Spleen (tissue), 11 donors: ENCODE results near the gene TCEA3. TPM values are rescaled to one million over a fixed set of nuclear protein-coding genes. Genes with fewer than 3 reads are reported as not detected.

Source experiments
- DNase-seq: peaks from one replicate; pipeline ENCODE4 v3.0.0-alpha.2; 2020
- H3K27ac ChIP-seq, 8 donors: fragments of 200-600 bp; sonication (generic) in 7 of 8; 1 replicate in 4 of 8; 2 replicates in 4 of 8; pipeline versions ENCODE4 v1.5.0 to v1.8.0; 2016 to 2021; ENCODE audit warnings: inconsistent platforms in 4 of 8, mild to moderate bottlenecking in 4 of 8, moderate library complexity in 1 of 8
- H3K27me3 ChIP-seq, 7 donors: fragments of 200-600 bp; sonication (generic) in 6 of 7; replicated peaks in 1 of 7; 1 replicate in 4 of 7; 2 replicates in 3 of 7; pipeline versions ENCODE4 v1.5.0 to v1.8.0; 2016 to 2021; ENCODE audit warnings: inconsistent platforms in 3 of 7, mild to moderate bottlenecking in 1 of 7
- H3K36me3 ChIP-seq, 6 donors: fragments of 200-600 bp; sonication (generic) in 5 of 6; 1 replicate in 4 of 6; 2 replicates in 2 of 6; pipeline versions ENCODE4 v1.5.0 to v1.8.0; 2016 to 2021; ENCODE audit warnings: inconsistent platforms in 2 of 6
- H3K4me1 ChIP-seq, 6 donors: fragments of 200-600 bp; sonication (generic) in 5 of 6; 1 replicate in 3 of 6; 2 replicates in 3 of 6; pipeline versions ENCODE4 v1.5.0 to v1.8.0; 2016 to 2021; ENCODE audit warnings: inconsistent platforms in 3 of 6
- H3K4me3 ChIP-seq, 8 donors: fragments of 200-600 bp; sonication (generic) in 7 of 8; 1 replicate in 4 of 8; 2 replicates in 4 of 8; pipeline versions ENCODE4 v1.5.0 to v1.8.0; 2016 to 2021; ENCODE audit warnings: inconsistent platforms in 4 of 8, mild to moderate bottlenecking in 4 of 8, moderate library complexity in 2 of 8
- H3K9me3 ChIP-seq, 8 donors: fragments of 200-600 bp; sonication (generic) in 7 of 8; 1 replicate in 4 of 8; 2 replicates in 4 of 8; pipeline versions ENCODE4 v1.5.0 to v1.8.0; 2016 to 2021; ENCODE audit warnings: inconsistent platforms in 4 of 8
- CTCF ChIP-seq, 11 experiments: fragments of 200-600 bp in 7 of 11; fragments of 450-650 bp in 4 of 11; sonication (generic) in 4 of 11; IDR thresholded peaks in 8 of 11; conservative IDR thresholded peaks in 3 of 11; 1 replicate in 7 of 11; 2 replicates in 4 of 11; pipeline versions ENCODE4 v1.4.0 to v1.8.0; 2016 to 2021; ENCODE audit warnings: antibody characterized with exemption in 11 of 11, inconsistent platforms in 4 of 11, mild to moderate bottlenecking in 1 of 11
- POLR2A ChIP-seq, 3 donors: fragments of 450-650 bp; IDR thresholded peaks; one replicate each; pipeline ENCODE4 v1.5.1; 2017; ENCODE audit warnings: antibody characterized with exemption in 3 of 3, mild to moderate bottlenecking in 1 of 3
- POLR2AphosphoS5 ChIP-seq, 3 donors: sonication (generic); formaldehyde crosslinking; IDR thresholded peaks; one replicate each; pipeline ENCODE4 v1.5.1; 2017; ENCODE audit warnings: antibody characterized with exemption in 3 of 3
- WGBS, 5 donors: extraction: QIAGEN DNeasy Blood & Tissue Kit in 3 of 5; methylation state at CpG; one replicate each; pipeline versions ENCODE4 v1.1.5 to v1.1.7; 2013 to 2018; 5-methylcytosine and 5-hydroxymethylcytosine counted together
- intact Hi-C: fragments of 100-400 bp; cut with DNase I; formaldehyde crosslinking; loops from one replicate; pipeline ENCODE4 v1.15.0; 2023; ENCODE audit warnings: low total_unique reads
- polyA plus RNA-seq, 3 donors: library from polyadenylated mRNA; stranded (reverse); fragments of 200-250 nt; gene quantifications; one replicate each; pipeline ENCODE4 v1.2.1, GENCODE V29; 2013
- total RNA-seq, 7 donors: library from RNA; depleted of rRNA in 3 of 7; stranded (reverse); fragments of >200 nt in 3 of 7; fragmentation: NEBNext Ultra II Directional in 4 of 7; extraction: Animal tissue kit (Norgen Biotek cat#: 25700) in 4 of 7; gene quantifications; one replicate each; pipeline versions ENCODE4 v1.1.0 to v1.2.1, GENCODE V29; 2016 to 2021
- donor health status: healthy with polysubstance abuse.
- donor health status: DM: no; HTN: no; CAD: no; lungs with moderate emphysema.
- donor health status: DM: no; HTN: no; CAD: no.
- donor health status: Bipolar disorder and iron deficiency.
- donor health status: healthy.
- donor health status: DM: no; HTN: no; CAD: no.
- donor health status: DM: yes; HTN: yes; CAD: no.

The TCEA3 gene
- total and polyA plus RNA-seq, 10 donors, result 4.6 to 19.6 (median 10.5) TPM

- Histone ChIP-seq H3K9me3 (no peaks in the 10 kb centered on the region), H3K4me3 (no peak overlapping the region), H3K4me1 (no peaks in the 10 kb centered on the region), H3K36me3 (peaks cover 0 to 8% (median 0%) of the 10 kb centered on the region in 6 donors), H3K27ac (no peak overlapping the region), H3K27me3 (peaks cover 0 to 9% (median 0%) of the 10 kb centered on the region in 7 donors)
- WGBS, 5 donors, result 77 to 90% (median 82%) methylated on average over 4 of the region's 4 CpGs
- TF ChIP-seq POLR2AphosphoS5 (IDR thresholded peaks at IDR 0.05) (no peak), CTCF (IDR thresholded peaks at IDR 0.05 in 8 of 11, conservative IDR thresholded peaks at IDR 0.05 in 3 of 11) (no peak)
- no peak for DNase-seq
- intact Hi-C loops, result no loop called here
Measured at GRCh38 chr1:23460519-23460918, 36.0 kb upstream of the TCEA3 start.

- H3K27ac ChIP-seq, result no peak overlapping the region
- no peaks in the 10 kb centered on the region for H3K9me3 ChIP-seq
- no peaks in the 10 kb centered on the region for H3K4me1 ChIP-seq
- intact Hi-C loops, result no loop called here
- peaks cover 0 to 9% (median 0%) of the 10 kb centered on the region in 6 donors for H3K36me3 ChIP-seq
- H3K4me3 ChIP-seq, result no peak overlapping the region
- peaks cover 0 to 9% (median 0%) of the 10 kb centered on the region in 7 donors for H3K27me3 ChIP-seq
- 42 to 66% (median 56%) methylated on average over 2 of the region's 2 CpGs for WGBS, 5 donors
- no peak for DNase-seq
- no peak for TF ChIP-seq CTCF (IDR thresholded peaks at IDR 0.05 in 8 of 11, conservative IDR thresholded peaks at IDR 0.05 in 3 of 11)
- TF ChIP-seq POLR2A (IDR thresholded peaks at IDR 0.05), result no peak
- no peak for TF ChIP-seq POLR2AphosphoS5 (IDR thresholded peaks at IDR 0.05)
Measured at GRCh38 chr1:23459338-23459757, 34.8 kb upstream of the TCEA3 start.

- Histone ChIP-seq H3K9me3 (no peaks in the 10 kb centered on the region), H3K27me3 (peaks cover 0 to 5% (median 0%) of the 10 kb centered on the region in 7 donors), H3K4me3 (no peak overlapping the region), H3K4me1 (no peaks in the 10 kb centered on the region), H3K27ac (no peak overlapping the region), H3K36me3 (peaks cover 0 to 9% (median 0%) of the 10 kb centered on the region in 6 donors)
- 62 to 82% (median 66%) methylated on average over 5 of the region's 5 CpGs for WGBS, 5 donors
- DNase-seq, result no peak
- intact Hi-C loops, result no loop called here
- no peak for TF ChIP-seq POLR2AphosphoS5 (IDR thresholded peaks at IDR 0.05)
- no peak for TF ChIP-seq CTCF (IDR thresholded peaks at IDR 0.05 in 8 of 11, conservative IDR thresholded peaks at IDR 0.05 in 3 of 11)
- TF ChIP-seq POLR2A (IDR thresholded peaks at IDR 0.05), result no peak
Measured at GRCh38 chr1:23456226-23456625, 31.7 kb upstream of the TCEA3 start.

GRCh38 chr1:23453455-23454000 lies 29.0 kb upstream of the TCEA3 start:
- H3K9me3 ChIP-seq, result no peaks in the 10 kb centered on the region
- no peak overlapping the region for H3K27ac ChIP-seq
- WGBS, 5 donors, result 82 to 96% (median 94%) methylated on average over 3 of the region's 3 CpGs
- peaks cover 0 to 13% (median 0%) of the 10 kb centered on the region in 6 donors for H3K36me3 ChIP-seq
- DNase-seq, result no peak
- intact Hi-C loops, result no loop called here
- H3K27me3 ChIP-seq, result peaks cover 0 to 5% (median 0%) of the 10 kb centered on the region in 7 donors
- TF ChIP-seq POLR2A (IDR thresholded peaks at IDR 0.05), result no peak
- TF ChIP-seq CTCF (IDR thresholded peaks at IDR 0.05 in 8 of 11, conservative IDR thresholded peaks at IDR 0.05 in 3 of 11), result no peak
- TF ChIP-seq POLR2AphosphoS5 (IDR thresholded peaks at IDR 0.05), result no peak
- H3K4me3 ChIP-seq, result no peak overlapping the region
- H3K4me1 ChIP-seq, result no peaks in the 10 kb centered on the region
